GM12872 (cell line): Measurements from ENCODE around the gene CCDC57.

ENCODE experiments used
- CTCF ChIP-seq: IDR thresholded peaks from 3 replicates; pipeline ENCODE4 v1.5.1; 2011; ENCODE audit warnings: low read depth, mild to moderate bottlenecking, low read length, moderate library complexity; ENCODE audit not compliant: insufficient read depth

Gene CCDC57

GRCh38 chr17:82113941-82114340 lies 98.7 kb downstream of the CCDC57 start:
- no peak for TF ChIP-seq CTCF

GRCh38 chr17:82113422-82113821 lies 99.2 kb downstream of the CCDC57 start:
- TF ChIP-seq CTCF: no peak

- TF ChIP-seq CTCF: no peak
Observed at GRCh38 chr17:82112914-82113311, 99.7 kb downstream of the CCDC57 start.

- TF ChIP-seq CTCF: no peak
Observed at GRCh38 chr17:82112181-82112913, 100.3 kb downstream of the CCDC57 start.

GRCh38 chr17:82110298-82110697 lies 102.3 kb downstream of the CCDC57 start:
- no peak for TF ChIP-seq CTCF

- no peak for TF ChIP-seq CTCF
Observed at GRCh38 chr17:82108961-82109475, 103.6 kb downstream of the CCDC57 start.

GRCh38 chr17:82108496-82108945 lies 104.1 kb downstream of the CCDC57 start:
- TF ChIP-seq CTCF: no peak

GRCh38 chr17:82108038-82108437 lies 104.6 kb downstream of the CCDC57 start:
- no peak for TF ChIP-seq CTCF
